ENCODE results near the gene LPAR3.

Gene LPAR3

GRCh38 chr1:84797603-84798002 lies 95.4 kb downstream of the LPAR3 start:
- H4K20me1 ChIP-seq (ENCODE audit: insufficient read depth): no peaks in the 10 kb centered on the region
- H3K27ac ChIP-seq: no peak overlapping the region
- no peaks in the 10 kb centered on the region for H3K4me1 ChIP-seq (ENCODE audit: low read depth, poor library complexity, severe bottlenecking)
- H3K4me2 ChIP-seq: no peak overlapping the region
- no peaks in the 10 kb centered on the region for H3K36me3 ChIP-seq (ENCODE audit: insufficient read depth)
- no peak overlapping the region for H3K9ac ChIP-seq
- no peak overlapping the region for H2AFZ ChIP-seq (ENCODE audit: low read depth)
- TF ChIP-seq CTCF (conservative IDR thresholded peaks at IDR 0.05; ENCODE audit: low read depth, low read length): no peak
- H3K79me2 ChIP-seq (ENCODE audit: insufficient read depth, low read depth): no peaks in the 10 kb centered on the region
- no peaks in the 10 kb centered on the region for H3K27me3 ChIP-seq (ENCODE audit: insufficient read depth, low read depth)
- H3K4me3 ChIP-seq (IDR thresholded peaks at IDR 0.05; ENCODE audit: insufficient read depth, low read depth, low read length): no peak overlapping the region

- no peak for TF ChIP-seq CTCF (conservative IDR thresholded peaks at IDR 0.05; ENCODE audit: low read depth, low read length)
- H3K36me3 ChIP-seq (ENCODE audit: insufficient read depth): no peaks in the 10 kb centered on the region
- H3K27me3 ChIP-seq (ENCODE audit: insufficient read depth, low read depth): no peaks in the 10 kb centered on the region
- no peak overlapping the region for H2AFZ ChIP-seq (ENCODE audit: low read depth)
- no peaks in the 10 kb centered on the region for H3K79me2 ChIP-seq (ENCODE audit: insufficient read depth, low read depth)
- H3K27ac ChIP-seq: no peak overlapping the region
- no peaks in the 10 kb centered on the region for H3K4me1 ChIP-seq (ENCODE audit: low read depth, poor library complexity, severe bottlenecking)
- no peak overlapping the region for H3K4me2 ChIP-seq
- H4K20me1 ChIP-seq (ENCODE audit: insufficient read depth): no peaks in the 10 kb centered on the region
- H3K9ac ChIP-seq: no peak overlapping the region
- H3K4me3 ChIP-seq (IDR thresholded peaks at IDR 0.05; ENCODE audit: insufficient read depth, low read depth, low read length): no peak overlapping the region
Measured at GRCh38 chr1:84795966-84796600, 96.9 kb downstream of the LPAR3 start.

GRCh38 chr1:84795213-84795612 lies 97.8 kb downstream of the LPAR3 start:
- no peaks in the 10 kb centered on the region for H3K36me3 ChIP-seq (ENCODE audit: insufficient read depth)
- H3K4me2 ChIP-seq: no peak overlapping the region
- no peaks in the 10 kb centered on the region for H3K27me3 ChIP-seq (ENCODE audit: insufficient read depth, low read depth)
- no peak overlapping the region for H3K4me3 ChIP-seq (IDR thresholded peaks at IDR 0.05; ENCODE audit: insufficient read depth, low read depth, low read length)
- no peak overlapping the region for H3K9ac ChIP-seq
- H3K4me1 ChIP-seq (ENCODE audit: low read depth, poor library complexity, severe bottlenecking): no peaks in the 10 kb centered on the region
- H2AFZ ChIP-seq (ENCODE audit: low read depth): no peak overlapping the region
- no peak overlapping the region for H3K27ac ChIP-seq
- no peaks in the 10 kb centered on the region for H4K20me1 ChIP-seq (ENCODE audit: insufficient read depth)
- no peak for TF ChIP-seq CTCF (conservative IDR thresholded peaks at IDR 0.05; ENCODE audit: low read depth, low read length)
- H3K79me2 ChIP-seq (ENCODE audit: insufficient read depth, low read depth): no peaks in the 10 kb centered on the region

GRCh38 chr1:84792421-84792820 lies 100.6 kb downstream of the LPAR3 start:
- no peak overlapping the region for H3K9ac ChIP-seq
- TF ChIP-seq CTCF (conservative IDR thresholded peaks at IDR 0.05; ENCODE audit: low read depth, low read length): no peak

More at GRCh38 chr1:84792421-84792820, 100.6 kb downstream of the LPAR3 start:
- Histone ChIP-seq H2AFZ (ENCODE audit: low read depth) (no peak overlapping the region), H3K4me2 (no peak overlapping the region), H3K27ac (no peak overlapping the region), H3K4me3 (IDR thresholded peaks at IDR 0.05; ENCODE audit: insufficient read depth, low read depth, low read length) (no peak overlapping the region), H3K79me2 (ENCODE audit: insufficient read depth, low read depth) (no peaks in the 10 kb centered on the region), H3K27me3 (ENCODE audit: insufficient read depth, low read depth) (no peaks in the 10 kb centered on the region), H3K4me1 (ENCODE audit: low read depth, poor library complexity, severe bottlenecking) (no peaks in the 10 kb centered on the region), H4K20me1 (ENCODE audit: insufficient read depth) (no peaks in the 10 kb centered on the region), H3K36me3 (ENCODE audit: insufficient read depth) (no peaks in the 10 kb centered on the region)

Data from KMS-11 (cell line).